ENCODE data around the gene SZRD1.
A peak's percentile ranks its signal among the peaks of the same experiment; 100 is the strongest.

SZRD1 gene

DNA sequence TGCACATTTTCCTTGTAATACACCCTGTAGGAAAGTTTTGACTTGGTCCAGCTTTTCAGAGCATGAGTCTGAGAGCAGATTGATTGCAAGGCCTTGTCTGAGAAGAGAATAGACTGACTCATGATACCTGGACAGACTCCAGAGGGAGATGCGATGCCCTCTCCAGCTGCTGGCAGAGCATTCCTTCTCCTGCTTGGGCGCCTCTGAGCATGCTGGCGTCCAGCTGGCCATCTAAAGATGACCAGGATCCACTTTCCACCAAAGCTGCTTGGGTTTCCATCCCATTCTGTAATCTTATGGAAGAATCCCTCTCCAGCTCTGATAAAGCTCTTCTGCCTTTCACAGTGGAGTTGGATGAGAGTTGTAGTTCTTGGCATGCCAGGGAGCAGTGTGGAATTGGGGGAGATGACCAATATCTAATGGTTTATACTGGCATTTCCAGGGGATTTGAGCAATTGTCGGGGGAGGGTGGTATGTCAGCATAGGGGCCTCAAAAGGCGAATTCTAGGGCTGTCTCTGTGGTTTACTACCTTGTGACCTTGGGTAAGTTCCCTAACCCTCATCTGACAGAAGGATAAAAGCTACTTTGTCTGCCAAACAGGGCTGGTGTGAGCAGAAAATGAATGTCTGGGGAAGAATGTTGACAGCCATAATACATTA is 19.5 kb downstream of the SZRD1 start:
- in situ Hi-C loops (cut with HindIII; ENCODE audit: low sequenced_read_pairs), result loop anchor here (5.0 kb wide), 1 partner anchor 46 kb away; no protein-coding TSS in a partner anchor
- no peak overlapping the region for H3K4me3 ChIP-seq (ENCODE audit: low read depth, low read length)
- DNase-seq (ENCODE audit: low read depth), result peak; percentile 20
- TF ChIP-seq CTCF (IDR thresholded peaks at IDR 0.05; ENCODE audit: low read depth, low read length, missing control alignments), result no peak

DNA sequence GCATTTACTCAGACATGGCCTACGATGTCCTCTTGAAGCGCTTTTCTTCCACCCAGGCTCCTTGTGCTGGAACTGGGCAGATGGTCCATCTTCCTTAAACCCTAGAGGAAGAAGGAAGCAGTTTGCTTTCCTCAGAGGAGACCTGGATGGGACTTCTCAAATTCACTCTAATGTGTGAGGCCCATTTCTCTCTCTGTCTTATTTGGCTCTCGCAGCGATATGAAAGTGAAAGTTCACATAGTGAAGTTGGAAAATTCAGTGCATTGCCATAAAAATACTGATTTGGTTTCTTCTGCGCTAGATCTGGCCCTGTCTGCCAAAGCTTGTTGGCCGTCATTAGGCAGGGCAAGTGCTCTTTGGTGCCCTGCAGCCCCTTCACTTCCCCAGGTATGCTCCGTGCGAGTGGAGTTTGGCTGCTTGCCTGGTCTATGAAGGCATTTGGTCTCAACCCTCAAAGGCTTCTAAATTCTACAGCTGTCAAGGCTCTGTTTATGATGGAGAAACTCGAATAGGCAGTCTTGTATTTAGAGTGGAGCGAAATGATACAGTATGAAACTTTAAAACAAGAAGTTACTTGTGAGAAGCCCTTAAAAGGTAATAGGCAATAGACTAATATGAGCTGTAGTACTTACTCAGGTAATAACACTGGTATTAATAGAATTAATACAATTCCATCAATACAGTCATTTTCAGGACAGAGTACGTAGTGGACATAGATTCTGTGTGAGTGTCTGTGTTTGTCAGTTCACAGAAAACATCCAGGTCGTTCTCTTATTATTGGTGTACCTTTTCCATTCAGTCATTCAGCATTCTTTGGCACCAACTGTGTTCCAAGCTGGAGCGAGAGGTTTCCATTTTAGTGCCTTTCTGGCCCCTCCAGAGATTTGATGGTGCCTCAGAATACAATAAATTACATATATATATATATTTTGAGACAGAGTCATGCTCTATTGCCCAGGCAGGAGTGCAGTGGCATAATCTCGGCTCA is 20.5 kb downstream of the SZRD1 start:
- H3K4me3 ChIP-seq (ENCODE audit: low read depth, low read length), result no peak overlapping the region
- DNase-seq (ENCODE audit: low read depth), result no peak
- in situ Hi-C loops (cut with HindIII; ENCODE audit: low sequenced_read_pairs), result loop anchor here (5.0 kb wide), 1 partner anchor 45 kb away; no protein-coding TSS in a partner anchor
- TF ChIP-seq CTCF (IDR thresholded peaks at IDR 0.05; ENCODE audit: low read depth, low read length, missing control alignments), result no peak

GRCh38 chr1:16391411-16391810 is 24.4 kb downstream of the SZRD1 start:
- no peak for DNase-seq (ENCODE audit: low read depth)
- TF ChIP-seq CTCF (IDR thresholded peaks at IDR 0.05; ENCODE audit: low read depth, low read length, missing control alignments), result no peak
- no peak overlapping the region for H3K4me3 ChIP-seq (ENCODE audit: low read depth, low read length)
- in situ Hi-C loops (cut with HindIII; ENCODE audit: low sequenced_read_pairs), result no loop called here

DNA sequence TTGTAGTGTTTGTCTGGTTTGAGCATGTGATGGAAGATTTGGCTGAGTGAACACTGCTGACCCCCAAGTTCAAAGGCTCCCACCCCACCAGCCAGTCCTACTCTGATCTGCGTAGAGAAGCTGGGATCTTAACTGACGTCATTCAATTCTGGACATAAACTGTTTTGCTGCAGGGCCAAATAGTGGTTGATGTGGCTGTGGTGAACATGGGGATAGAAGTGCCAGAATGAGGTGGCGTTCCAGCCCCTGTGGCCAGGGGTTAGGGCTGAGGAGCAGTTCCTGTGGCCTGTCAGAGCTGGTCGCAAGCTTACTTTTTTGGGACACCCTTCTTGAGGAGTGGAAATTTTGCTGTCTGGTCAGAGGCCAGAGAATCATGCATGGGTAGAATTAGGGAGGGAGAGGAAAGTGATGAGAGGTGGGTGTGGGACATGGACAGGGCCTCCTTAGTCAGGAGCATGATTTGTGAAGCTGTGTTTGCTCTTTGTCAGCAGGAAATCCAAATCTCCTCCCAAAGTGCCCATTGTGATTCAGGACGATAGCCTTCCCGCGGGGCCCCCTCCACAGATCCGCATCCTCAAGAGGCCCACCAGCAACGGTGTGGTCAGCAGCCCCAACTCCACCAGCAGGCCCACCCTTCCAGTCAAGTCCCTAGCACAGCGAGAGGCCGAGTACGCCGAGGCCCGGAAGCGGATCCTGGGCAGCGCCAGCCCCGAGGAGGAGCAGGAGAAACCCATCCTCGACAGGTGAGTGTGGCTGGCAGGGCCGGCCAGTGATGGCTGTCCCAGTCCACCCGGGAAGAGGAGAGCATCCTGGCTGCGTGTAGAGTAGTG is 25.9 kb downstream of the SZRD1 start:
- in situ Hi-C loops (cut with HindIII; ENCODE audit: low sequenced_read_pairs), result no loop called here
- no peak for DNase-seq (ENCODE audit: low read depth)
- H3K4me3 ChIP-seq (ENCODE audit: low read depth, low read length), result no peak overlapping the region
- TF ChIP-seq CTCF (IDR thresholded peaks at IDR 0.05; ENCODE audit: low read depth, low read length, missing control alignments), result no peak

DNA sequence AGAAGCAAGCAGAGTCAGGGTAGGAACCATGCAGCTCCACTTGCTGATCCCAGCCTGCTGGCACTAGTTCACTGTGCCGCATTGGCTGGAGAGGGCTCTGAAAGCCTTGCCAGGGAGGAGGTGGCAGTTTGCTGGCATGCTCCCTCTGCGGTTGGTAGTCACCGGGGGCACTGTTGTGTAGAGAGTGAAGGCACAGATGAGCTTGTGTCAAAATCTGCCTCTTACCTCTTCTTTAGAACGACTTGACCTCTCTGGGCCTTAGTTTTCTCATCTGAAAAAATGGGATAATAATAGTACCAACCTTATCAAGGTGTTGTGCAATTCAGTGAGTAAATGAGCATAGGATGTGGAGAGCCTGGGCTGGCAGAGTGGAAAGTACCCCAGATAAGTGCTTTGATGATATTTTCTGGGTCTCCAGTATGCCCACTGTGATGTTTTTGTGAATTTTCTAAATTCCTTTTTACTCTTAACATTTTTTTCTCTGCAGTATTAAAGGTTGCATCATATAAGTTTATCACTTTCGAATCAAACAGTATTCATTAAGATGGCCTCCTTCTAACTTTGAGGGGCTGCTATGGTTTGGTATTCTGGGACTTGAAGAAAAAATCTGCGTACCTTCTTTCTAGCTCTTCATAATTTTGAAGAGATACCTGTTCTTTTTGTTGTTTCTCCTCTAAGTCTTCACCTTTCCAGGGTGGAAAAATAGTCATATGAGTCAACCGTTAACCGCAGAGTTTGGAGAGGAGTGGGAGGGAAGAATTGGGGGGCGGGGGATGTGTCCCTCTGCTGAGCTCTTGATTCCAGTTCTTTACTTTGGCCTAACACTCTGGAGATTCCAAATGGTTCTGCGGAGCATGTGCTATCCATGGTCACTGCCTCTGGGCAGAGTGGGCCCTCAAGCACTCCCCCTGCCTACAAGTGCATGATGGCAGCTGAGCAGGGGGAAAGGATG is 26.8 kb downstream of the SZRD1 start:
- DNase-seq (ENCODE audit: low read depth), result no peak
- H3K4me3 ChIP-seq (ENCODE audit: low read depth, low read length), result no peak overlapping the region
- in situ Hi-C loops (cut with HindIII; ENCODE audit: low sequenced_read_pairs), result no loop called here
- no peak for TF ChIP-seq CTCF (IDR thresholded peaks at IDR 0.05; ENCODE audit: low read depth, low read length, missing control alignments)
